WERI-Rb-1 (cell line): Measurements from ENCODE around the gene AK4.

Source experiments
- DNase-seq: peaks from one replicate; pipeline ENCODE4 v3.0.0-alpha.2; 2020
- H3K27ac ChIP-seq: fragments of 250-450 bp; sonication (Bioruptor Pico); 2 replicates; pipeline ENCODE4 v1.5.1; 2020; ENCODE audit warnings: mild to moderate bottlenecking, moderate library complexity
- H3K27me3 ChIP-seq: fragments of 250-450 bp; sonication (Bioruptor Pico); 2 replicates; pipeline ENCODE4 v1.5.1; 2021; ENCODE audit warnings: mild to moderate bottlenecking, low read depth, moderate library complexity; ENCODE audit not compliant: insufficient read depth, severe bottlenecking
- H3K36me3 ChIP-seq: fragments of 250-450 bp; sonication (Bioruptor Pico); 2 replicates; pipeline ENCODE4 v1.5.1; 2020; ENCODE audit warnings: mild to moderate bottlenecking, moderate library complexity
- H3K4me3 ChIP-seq: 2 replicates; pipeline ENCODE4 v1.5.1; 2011; ENCODE audit warnings: low read depth, mild to moderate bottlenecking, control low read depth, low read length
- H3K9me3 ChIP-seq: fragments of 250-450 bp; sonication (Bioruptor Pico); 2 replicates; pipeline ENCODE4 v1.5.1; 2021; ENCODE audit warnings: mild to moderate bottlenecking, moderate library complexity; ENCODE audit not compliant: severe bottlenecking
- CTCF ChIP-seq: IDR thresholded peaks from 2 replicates; pipeline ENCODE4 v1.5.1; 2011; ENCODE audit warnings: low read depth, mild to moderate bottlenecking, control low read depth, inconsistent platforms, low read length

Gene AK4

GRCh38 chr1:65197636-65198035 is 49.6 kb downstream of the AK4 start:
- no peak for DNase-seq
- no peak for TF ChIP-seq CTCF
- H3K27ac ChIP-seq: no peak overlapping the region
- no peaks in the 10 kb centered on the region for H3K27me3 ChIP-seq
- H3K9me3 ChIP-seq: no peaks in the 10 kb centered on the region
- no peak overlapping the region for H3K4me3 ChIP-seq
- H3K36me3 ChIP-seq: no peaks in the 10 kb centered on the region

GRCh38 chr1:65198096-65198495 is 50.1 kb downstream of the AK4 start:
- Histone ChIP-seq H3K9me3 (no peaks in the 10 kb centered on the region), H3K36me3 (no peaks in the 10 kb centered on the region), H3K27ac (no peak overlapping the region), H3K27me3 (no peaks in the 10 kb centered on the region), H3K4me3 (no peak overlapping the region)
- no peak for DNase-seq
- no peak for TF ChIP-seq CTCF

- Histone ChIP-seq H3K27ac (no peak overlapping the region), H3K4me3 (no peak overlapping the region), H3K9me3 (no peaks in the 10 kb centered on the region), H3K36me3 (no peaks in the 10 kb centered on the region), H3K27me3 (no peaks in the 10 kb centered on the region)
- DNase-seq: no peak
- TF ChIP-seq CTCF: no peak
Measured at GRCh38 chr1:65200411-65200810, 52.4 kb downstream of the AK4 start.

- Histone ChIP-seq H3K9me3 (no peaks in the 10 kb centered on the region), H3K4me3 (no peak overlapping the region), H3K36me3 (no peaks in the 10 kb centered on the region), H3K27me3 (no peaks in the 10 kb centered on the region), H3K27ac (no peak overlapping the region)
- DNase-seq: no peak
- TF ChIP-seq CTCF: no peak
Measured at GRCh38 chr1:65206836-65207235, 58.8 kb downstream of the AK4 start.

- H3K27me3 ChIP-seq: no peaks in the 10 kb centered on the region
- H3K27ac ChIP-seq: no peak overlapping the region
- DNase-seq: no peak
- no peaks in the 10 kb centered on the region for H3K36me3 ChIP-seq
- no peak for TF ChIP-seq CTCF
- no peaks in the 10 kb centered on the region for H3K9me3 ChIP-seq
- H3K4me3 ChIP-seq: no peak overlapping the region
Measured at GRCh38 chr1:65207317-65207716, 59.3 kb downstream of the AK4 start.

- Histone ChIP-seq H3K27me3 (no peaks in the 10 kb centered on the region), H3K9me3 (no peaks in the 10 kb centered on the region), H3K27ac (no peak overlapping the region), H3K4me3 (no peak overlapping the region), H3K36me3 (no peaks in the 10 kb centered on the region)
- no peak for DNase-seq
- TF ChIP-seq CTCF: no peak
Measured at GRCh38 chr1:65208563-65208973, 60.6 kb downstream of the AK4 start.
